Gastroesophageal sphincter (tissue), 3 donors: ENCODE measurements around the gene ITCH.

Source experiments
- EP300 ChIP-seq: sonication (generic); formaldehyde crosslinking; IDR thresholded peaks from one replicate; pipeline ENCODE4 v1.6.1; 2017; ENCODE audit warnings: antibody characterized with exemption, mild to moderate bottlenecking
- POLR2A ChIP-seq, 2 donors: fragments of 450-650 bp; IDR thresholded peaks; one replicate each; pipeline ENCODE4 v1.6.1; 2017; ENCODE audit warnings: antibody characterized with exemption in 2 of 2, mild to moderate bottlenecking in 2 of 2, moderate library complexity in 1 of 2
- POLR2AphosphoS5 ChIP-seq: sonication (generic); formaldehyde crosslinking; IDR thresholded peaks from one replicate; pipeline ENCODE4 v1.6.1; 2017; ENCODE audit warnings: antibody characterized with exemption
- TF ChIP-seq, protein P1 (sequence below), 4 experiments: fragments of 200-600 bp in 2 of 4; fragments of 450-650 bp in 2 of 4; sonication (generic) in 1 of 4; IDR thresholded peaks; one replicate each; pipeline ENCODE4 v1.5.1; 2017 to 2019; ENCODE audit warnings: antibody characterized with exemption in 4 of 4, mild to moderate bottlenecking in 2 of 4, moderate library complexity in 2 of 4

DNA sequence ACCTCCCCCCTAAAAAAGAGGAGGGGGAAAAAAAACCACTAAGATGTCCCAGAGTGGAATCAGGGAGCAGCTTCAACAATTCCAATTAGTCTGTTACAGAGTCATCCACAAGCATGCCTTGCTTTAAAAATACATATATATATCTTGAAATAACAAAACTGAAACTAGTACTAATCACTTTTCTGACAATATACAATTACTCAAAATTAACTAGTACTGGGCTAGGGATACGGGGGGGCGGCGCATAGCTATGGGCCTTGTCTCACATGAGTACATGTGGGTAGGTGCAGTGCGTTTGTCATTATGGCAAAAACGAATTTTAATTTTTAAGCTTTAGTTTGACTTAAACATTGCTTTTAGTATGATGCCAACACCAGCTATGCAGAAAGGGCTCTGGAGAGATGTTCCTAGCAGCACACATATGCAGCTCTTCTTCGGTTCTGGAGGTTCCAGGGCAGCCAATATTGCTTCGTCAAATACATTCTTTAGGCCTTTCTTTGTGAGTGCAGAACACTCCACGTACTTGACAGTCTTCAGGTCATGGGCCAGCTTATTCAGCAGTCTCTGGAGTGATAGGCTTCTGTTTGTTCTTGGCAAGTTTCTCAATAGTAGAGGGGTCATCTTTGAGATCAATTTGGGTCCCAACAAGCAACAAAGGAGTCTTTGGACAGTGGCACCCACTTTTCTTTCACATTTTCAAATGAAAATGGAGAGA is 38.8 kb downstream of the ITCH start:
- TF ChIP-seq, protein P1, sequence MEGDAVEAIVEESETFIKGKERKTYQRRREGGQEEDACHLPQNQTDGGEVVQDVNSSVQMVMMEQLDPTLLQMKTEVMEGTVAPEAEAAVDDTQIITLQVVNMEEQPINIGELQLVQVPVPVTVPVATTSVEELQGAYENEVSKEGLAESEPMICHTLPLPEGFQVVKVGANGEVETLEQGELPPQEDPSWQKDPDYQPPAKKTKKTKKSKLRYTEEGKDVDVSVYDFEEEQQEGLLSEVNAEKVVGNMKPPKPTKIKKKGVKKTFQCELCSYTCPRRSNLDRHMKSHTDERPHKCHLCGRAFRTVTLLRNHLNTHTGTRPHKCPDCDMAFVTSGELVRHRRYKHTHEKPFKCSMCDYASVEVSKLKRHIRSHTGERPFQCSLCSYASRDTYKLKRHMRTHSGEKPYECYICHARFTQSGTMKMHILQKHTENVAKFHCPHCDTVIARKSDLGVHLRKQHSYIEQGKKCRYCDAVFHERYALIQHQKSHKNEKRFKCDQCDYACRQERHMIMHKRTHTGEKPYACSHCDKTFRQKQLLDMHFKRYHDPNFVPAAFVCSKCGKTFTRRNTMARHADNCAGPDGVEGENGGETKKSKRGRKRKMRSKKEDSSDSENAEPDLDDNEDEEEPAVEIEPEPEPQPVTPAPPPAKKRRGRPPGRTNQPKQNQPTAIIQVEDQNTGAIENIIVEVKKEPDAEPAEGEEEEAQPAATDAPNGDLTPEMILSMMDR (IDR thresholded peaks at IDR 0.05): no peak
- TF ChIP-seq POLR2AphosphoS5 (no peak), EP300 (no peak), POLR2A (IDR thresholded peaks at IDR 0.05) (no peak)
